Measurements from ENCODE around the gene PITX3. TPM values are rescaled to one million over a fixed set of nuclear protein-coding genes. Genes with fewer than 3 reads are reported as not detected.

The PITX3 gene
- not detected for polyA plus RNA-seq (2013, experiment 1 of 2; ENCODE audit: insufficient read length)
- polyA plus RNA-seq (2013, experiment 2 of 2; ENCODE audit: insufficient read length): 0.18 TPM

DNA sequence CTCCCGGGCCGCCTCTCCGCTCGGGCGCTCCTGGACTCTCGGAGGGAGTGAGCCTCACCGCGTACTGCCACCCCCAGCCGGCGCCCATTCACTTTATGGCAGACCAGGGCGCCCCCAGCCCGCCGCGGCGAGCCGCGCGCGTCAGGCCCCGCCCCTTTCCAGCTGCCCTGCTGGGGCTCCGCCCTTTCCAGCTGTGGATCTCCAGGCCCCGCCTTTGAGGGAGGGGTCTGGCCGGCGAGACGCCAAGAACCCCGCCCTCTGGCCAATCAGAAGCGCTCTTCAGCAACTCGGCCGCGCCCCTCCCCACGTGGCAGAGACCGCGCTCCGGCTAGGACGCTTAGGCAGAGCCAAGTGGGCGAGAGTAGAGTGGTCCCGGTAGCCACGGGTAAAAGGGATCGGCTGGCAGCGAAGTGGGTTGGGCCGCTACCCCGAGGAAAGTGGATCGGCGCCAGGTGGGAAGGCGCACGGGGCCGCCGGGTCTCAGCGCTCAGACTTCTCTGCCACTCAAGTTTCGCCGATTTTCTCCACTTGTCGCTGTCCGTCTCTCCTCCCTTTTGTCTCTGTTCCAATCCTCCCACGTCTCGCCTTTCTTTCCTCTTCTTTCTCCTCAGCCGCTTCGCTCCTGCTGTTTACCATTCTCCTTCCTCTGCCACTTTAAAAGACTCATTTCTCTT lies at the start of gene PITX3:
Gene PITX3 (minus strand): TSS at position 69 of the 674 bp plus-strand sequence. CDS start 9,432 bp downstream, outside the sequence.
- peak; percentile 87 for DNase-seq

DNA sequence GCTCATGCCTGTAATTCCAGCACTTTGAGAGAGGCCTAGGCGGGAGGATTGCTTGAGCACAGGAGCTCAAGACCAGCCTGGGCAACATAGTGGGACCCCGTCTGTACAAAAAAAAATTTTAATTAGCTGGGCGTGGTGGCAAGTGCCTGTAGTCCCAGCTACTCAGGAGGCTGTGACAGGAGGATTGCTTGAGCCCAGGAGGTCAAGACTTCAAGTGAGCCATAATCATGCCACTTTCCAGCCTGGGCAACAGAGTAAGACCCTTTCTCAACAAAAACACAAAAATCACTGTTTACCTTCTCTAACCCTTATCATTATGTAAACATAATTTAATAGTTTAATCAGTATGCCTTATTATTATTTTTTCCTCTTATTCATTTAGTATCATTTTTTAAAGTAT lies 48.5 kb upstream of the PITX3 start:
- no peak for DNase-seq

DNA sequence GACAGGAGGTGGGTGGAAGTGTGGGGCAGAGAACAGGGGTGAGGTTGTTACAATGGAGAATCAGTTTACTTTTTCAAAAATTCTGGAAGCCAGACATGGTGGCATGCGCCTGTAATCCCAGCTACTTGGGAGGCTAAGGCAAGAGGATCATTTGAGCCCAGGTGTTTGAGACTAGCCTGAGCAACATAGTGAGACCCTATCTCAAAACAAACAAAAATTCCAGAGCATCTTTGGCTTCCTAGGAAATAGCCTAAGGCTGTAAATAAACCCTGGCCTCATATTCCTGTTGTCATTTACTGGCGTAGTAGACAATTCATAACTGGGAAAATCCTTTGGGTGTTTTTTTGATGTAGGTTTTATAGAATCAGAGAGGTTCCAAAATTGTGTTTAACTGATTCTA lies 48.0 kb upstream of the PITX3 start:
- DNase-seq: no peak

- DNase-seq: no peak
Measured at GRCh38 chr10:102287991-102288390, 46.7 kb upstream of the PITX3 start.

GRCh38 chr10:102287538-102287937 lies 46.2 kb upstream of the PITX3 start:
- no peak for DNase-seq

DNA sequence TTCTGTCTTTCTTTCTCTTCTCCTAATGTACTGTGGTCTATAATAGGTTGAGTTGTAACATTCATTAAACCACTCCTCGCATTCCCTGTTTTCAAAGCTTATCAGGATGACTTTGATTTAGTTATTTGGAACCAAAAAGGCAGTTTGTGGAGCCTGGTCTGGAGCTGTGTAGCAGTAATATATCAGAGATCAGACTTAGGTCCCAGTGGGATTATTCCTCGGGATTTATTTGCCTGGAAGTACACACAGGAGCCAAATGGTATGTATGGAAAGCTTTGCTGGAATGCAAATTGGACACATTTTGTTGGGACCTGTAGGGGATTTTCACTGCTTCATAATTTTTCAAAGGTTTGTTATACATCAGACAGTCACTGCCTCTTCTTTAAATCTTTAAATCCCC lies 44.9 kb upstream of the PITX3 start:
- no peak for DNase-seq

GRCh38 chr10:102285133-102285532 lies 43.8 kb upstream of the PITX3 start:
- no peak for DNase-seq

DNA sequence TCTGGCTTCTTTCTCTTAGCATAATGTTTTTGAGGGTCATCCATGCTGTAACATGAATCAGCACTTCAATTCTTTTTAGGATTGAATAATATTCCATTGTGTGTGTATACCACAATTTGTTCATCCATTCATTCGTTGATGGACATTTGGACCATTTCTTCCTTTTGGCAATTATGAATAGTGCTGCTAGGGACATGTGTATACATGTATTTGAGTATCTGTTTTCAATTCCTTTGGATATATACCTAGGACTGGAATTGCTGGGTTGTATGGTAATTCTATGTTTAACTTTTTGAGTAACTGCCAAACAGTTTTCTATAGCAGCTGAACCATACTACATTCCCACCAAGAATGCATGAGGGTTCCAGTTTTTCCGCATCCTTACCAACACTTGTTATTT lies 43.2 kb upstream of the PITX3 start:
- DNase-seq: no peak

DNA sequence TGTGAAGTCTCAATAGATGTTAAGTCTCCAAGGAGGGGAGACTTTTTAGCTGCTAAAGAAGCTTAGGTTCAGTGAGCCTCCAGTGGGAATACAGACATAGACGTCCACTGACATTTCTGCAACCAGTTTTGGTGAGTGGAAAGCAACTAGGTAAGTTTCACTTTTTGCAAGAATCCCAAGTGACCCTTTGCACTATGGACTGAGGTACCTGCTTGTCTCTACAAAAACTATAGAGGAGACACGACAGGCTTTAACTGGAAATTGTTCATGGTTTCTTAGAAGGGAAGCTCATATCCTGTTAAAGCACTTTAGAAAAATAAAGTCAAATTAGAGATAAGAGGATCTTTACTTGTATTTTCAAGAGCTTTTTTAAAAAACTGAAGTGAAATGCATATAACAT lies 42.6 kb upstream of the PITX3 start:
- DNase-seq: no peak

- no peak for DNase-seq
Measured at GRCh38 chr10:102283488-102283887, 42.2 kb upstream of the PITX3 start.

GRCh38 chr10:102281102-102281487 lies 39.8 kb upstream of the PITX3 start:
- no peak for DNase-seq

DNA sequence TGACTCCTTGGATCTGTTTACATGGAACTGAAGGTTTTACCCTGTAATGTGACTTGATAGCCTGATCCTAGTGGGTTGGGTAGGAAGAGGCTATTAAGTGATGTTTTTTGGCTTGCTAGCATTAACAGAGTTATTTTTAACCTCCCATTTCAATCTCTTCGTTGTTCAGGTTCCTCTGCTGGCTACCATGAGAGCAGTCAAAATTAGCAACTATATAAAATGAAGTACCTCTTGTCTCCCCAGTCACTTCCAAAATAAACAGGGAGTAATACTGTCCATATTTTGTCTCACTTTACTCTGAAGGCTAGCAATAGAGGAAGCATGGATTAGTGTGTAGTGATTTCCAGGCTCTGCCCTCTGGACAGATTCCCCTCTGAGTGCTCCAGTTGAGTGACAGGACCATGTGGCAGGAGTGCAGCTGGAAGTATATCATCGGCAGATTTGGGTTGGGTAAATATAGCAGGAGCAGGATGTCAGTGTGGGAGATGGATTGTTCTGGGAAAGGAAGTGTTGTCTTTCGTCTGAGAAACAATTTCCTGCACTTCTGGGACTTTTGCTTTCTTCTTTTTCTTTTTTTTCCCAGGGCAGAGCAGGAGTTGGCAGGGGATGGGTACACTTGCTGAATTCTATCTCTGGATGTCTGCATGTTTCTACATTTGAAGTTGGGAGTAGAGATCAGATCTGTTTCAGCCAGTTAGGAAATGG lies 39.2 kb upstream of the PITX3 start:
- DNase-seq: peak; percentile 42

- DNase-seq: no peak
Measured at GRCh38 chr10:102279104-102279503, 37.8 kb upstream of the PITX3 start.

DNA sequence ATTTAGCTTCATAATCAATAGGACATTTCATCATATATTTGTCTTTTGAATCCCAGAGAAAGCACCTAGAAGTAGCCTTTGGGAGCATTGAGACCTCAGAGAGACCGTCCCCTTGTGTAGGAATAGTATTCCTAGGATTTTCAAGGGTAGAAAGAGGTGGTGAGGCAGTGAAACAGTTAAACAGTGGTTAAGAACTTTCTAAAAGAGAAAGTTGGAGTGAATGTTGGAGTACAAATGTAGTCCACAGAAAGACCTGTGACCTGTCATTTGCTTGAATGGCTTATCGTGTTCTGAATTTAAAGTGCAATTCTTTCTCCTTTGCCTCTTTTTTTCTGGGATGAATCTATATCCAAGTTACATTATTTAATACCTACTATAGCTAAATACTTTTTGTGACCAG lies 34.0 kb upstream of the PITX3 start:
- DNase-seq: no peak

- DNase-seq: no peak
Measured at GRCh38 chr10:102274062-102274461, 32.8 kb upstream of the PITX3 start.

DNA sequence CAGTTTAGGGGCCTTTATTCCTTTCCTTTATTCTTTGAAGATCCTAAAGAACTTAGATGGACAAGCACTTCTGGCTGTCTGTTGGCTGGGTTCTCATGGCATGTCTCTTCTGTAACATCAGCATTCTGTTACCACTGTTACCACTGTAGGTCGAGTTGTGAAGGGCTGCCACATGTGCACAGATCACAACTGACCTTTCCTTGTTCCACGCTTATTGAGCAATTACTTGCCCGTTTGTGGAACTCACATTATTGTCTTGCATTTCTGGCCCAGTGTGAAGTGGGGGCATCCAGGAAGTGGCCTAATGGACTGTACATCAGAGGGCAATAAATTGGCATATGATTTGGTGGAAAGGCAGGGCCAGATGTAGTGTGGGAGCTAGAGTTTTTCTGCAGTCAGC lies 27.7 kb upstream of the PITX3 start:
- DNase-seq: no peak

DNA sequence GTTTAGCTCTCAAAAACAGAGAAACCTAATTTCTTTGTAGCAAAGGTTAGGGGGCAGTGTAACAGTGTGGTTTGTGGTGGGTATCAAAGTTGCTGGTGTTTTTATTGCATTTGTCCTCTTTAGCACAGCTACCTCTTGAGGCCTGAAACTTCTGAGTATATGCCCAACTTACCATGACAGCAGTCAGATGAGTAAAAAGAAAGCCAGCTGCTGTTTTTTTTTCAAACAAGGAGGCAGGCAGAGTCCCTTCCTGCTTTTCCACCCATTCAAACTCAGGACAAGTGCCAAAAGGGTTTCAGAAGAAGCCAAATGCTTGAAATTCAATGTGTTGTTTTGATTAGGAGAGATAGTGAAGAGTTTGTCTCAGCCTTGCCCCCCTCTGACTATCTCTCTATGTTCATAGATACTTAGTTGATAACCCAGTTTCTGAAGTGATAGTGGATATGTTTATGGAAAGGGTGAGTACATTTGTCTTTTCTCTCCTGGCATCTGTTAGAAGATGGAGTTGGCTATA lies 27.1 kb upstream of the PITX3 start:
- peak; percentile 67 for DNase-seq

DNA sequence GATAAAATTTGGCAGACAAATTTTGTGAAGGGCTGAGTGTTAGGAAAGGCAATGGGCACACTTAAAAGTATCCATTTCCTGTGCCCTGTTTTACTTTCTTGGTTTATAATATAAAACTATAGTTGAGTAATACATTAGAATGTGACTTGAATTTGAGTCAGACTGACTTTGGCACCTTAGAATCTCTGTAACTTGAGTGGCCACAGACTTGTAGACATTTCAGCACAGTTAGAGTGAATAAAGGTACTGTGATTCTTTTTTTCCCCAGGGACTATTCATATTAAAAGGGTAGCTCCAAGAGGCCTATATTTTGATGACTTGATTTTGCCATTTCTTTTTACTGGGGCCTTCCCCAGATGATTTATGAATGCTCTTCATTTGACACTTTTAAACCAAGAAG lies 26.4 kb upstream of the PITX3 start:
- peak; percentile 65 for DNase-seq

DNA sequence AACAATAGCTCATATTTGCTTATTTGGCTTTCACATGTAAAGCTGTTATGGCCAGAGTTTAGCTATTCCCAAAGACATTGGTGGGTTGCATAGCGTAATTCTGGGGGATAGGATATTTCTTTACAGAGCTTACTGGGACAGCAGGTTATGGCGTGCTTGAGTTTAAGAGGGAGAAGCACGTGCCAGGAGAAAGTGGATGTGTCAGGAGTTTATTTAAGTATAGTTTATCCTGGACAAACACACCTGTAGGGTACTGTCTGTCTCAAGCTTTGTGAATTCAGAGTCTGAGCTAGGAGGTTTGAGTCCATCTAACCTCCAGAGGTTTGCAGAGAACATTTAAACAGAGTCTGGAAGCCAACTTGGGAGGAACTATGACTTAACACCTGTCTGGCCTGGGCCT lies 25.4 kb upstream of the PITX3 start:
- no peak for DNase-seq

- DNase-seq: no peak
Measured at GRCh38 chr10:102264371-102264770, 23.1 kb upstream of the PITX3 start.

DNA sequence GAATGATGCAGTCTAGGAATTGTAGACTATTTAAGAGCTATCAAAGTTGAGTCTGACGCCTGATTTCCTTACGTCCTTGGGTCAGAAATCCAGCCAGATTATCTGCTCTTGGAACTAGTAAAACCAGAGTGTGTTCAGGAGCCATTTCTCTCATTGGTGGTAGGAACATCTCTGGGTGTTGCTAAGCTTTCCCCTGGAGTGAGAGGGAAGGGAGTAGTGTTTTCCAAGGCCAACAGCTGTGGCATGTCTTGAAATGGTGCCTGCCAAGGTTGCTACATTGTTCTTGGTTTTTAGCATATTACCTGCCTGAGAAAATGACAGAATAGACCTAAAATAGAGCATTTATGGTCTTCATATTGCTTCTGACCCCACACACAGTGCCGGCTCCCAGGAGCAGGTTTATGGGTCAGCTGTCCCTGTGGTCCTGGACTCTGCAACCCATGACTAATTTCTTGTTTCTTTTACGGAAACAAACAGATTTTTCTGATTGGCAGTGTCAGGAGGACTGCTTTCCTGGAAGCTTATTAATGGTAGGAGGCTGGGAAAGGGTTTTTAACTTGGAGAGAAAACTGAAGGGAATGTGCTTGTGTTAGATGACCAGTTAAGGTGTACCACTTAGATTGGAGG lies 21.5 kb upstream of the PITX3 start:
- DNase-seq: no peak

- no peak for DNase-seq
Measured at GRCh38 chr10:102261842-102262241, 20.5 kb upstream of the PITX3 start.

DNA sequence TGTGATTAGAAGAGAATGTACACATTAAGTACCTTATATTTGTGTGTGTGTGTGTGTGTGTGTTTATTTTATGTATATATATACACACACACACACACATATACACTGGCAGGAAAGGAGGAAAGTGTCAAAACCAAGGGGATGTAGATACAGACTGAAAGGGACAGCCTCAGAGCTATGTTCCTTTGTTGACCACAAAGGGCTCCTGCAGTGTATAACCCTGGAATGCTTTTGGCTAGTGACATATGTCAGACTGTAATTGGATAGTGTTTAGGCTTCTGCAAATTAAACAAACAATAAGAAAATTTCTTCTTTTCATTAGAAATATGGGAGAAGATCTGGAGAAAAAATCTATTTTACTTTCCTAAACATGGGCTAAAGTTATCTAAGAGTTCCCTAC lies 19.9 kb upstream of the PITX3 start:
- no peak for DNase-seq

DNA sequence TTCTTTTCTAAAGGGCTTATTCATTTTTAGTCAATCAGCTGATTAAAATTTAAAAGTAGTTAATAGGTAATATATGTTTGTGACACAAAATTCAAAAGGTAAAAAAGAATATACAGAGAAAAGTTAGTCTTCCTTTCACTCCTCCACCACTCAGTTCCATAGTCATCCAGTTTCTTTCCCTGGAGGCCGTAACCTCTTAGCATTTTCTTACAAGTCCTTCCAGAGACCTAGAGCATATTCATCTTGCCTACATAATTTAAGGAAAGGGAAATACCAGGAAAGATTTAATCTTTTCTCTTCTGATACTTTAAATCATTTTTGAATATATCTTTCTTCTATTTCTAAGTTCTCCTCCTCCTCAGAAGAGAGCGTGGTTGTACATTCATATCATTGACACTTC lies 14.1 kb upstream of the PITX3 start:
- DNase-seq: no peak

Data from fibroblast of skin of back (primary cell).